NT2/D1 (cell line): ENCODE measurements around the gene NKD1.

Experiments used
- YY1 ChIP-seq: IDR thresholded peaks from 2 replicates; pipeline ENCODE4 v1.6.1; 2011; ENCODE audit not compliant: insufficient read length, insufficient read depth
- ZNF274 ChIP-seq: IDR thresholded peaks from 2 replicates; pipeline ENCODE4 v1.6.1; 2011; ENCODE audit warnings: mild to moderate bottlenecking, low read depth, low read length

DNA sequence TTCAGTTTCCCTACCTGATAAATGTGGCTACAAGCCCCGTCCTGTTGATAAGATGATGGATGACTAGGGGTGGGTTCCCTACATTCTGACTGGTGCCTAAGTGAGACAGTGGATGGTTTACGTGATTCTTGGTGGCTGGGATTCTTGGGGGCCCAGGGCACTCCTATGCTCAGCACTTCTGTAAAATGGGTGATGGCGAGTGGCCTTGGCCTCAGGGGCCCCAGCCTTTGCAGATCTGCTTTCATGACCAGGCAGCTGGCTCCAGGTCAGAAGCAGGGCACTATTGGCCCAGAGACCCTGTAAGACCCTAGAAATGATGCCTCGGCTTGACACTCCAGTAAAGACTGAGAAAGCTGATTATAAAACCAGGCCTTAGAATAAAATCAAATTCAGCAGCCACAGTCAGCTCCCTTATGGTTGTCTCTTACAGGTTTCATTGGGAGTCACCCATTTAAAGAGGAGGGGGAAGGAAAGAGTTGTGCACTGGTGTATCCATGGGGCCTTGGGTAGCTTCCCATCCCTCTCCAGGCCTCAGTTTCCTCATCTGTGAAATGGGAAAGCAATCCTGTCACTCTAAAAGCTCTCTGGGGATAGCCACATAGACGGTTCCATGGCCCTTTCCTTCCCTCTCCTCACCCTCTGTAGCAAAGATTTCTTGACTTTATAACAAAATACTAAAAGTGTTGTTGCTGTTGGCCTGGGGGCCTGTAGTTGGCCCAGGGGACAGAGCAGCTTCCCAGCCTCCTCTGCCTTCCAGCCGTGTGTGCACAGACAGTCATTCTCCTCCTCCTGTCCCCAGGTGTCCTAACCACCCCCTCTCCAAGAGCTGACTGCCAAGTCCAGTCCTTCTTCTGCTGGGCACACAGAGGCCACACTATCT lies 131.7 kb downstream of the NKD1 start:
- no peak for TF ChIP-seq ZNF274
- no peak for TF ChIP-seq YY1
